SU-DHL-6 (cell line): ENCODE data around the gene ZNF382.

ENCODE experiments used
- H2AFZ ChIP-seq: fragments of 200-600 bp; sonication (generic); 2 replicates; pipeline ENCODE4 v1.6.1; 2014; ENCODE audit warnings: low read depth, mild to moderate bottlenecking, moderate library complexity, mixed read lengths, antibody characterized with exemption, low read length; ENCODE audit not compliant: severe bottlenecking
- H3F3A ChIP-seq: fragments of 200-600 bp; shearing (Covaris generic); 2 replicates; pipeline ENCODE4 v1.6.0; 2016; ENCODE audit warnings: antibody characterized with exemption, mild to moderate bottlenecking; ENCODE audit not compliant: insufficient read depth
- H3K27ac ChIP-seq: fragments of 200-600 bp; sonication (generic); 2 replicates; pipeline ENCODE4 v1.5.1; 2016; ENCODE audit warnings: low read depth, mild to moderate bottlenecking, low read length, moderate library complexity, mixed read lengths
- H3K27me3 ChIP-seq: fragments of 200-600 bp; sonication (generic), shearing (Covaris generic); 2 replicates; pipeline ENCODE4 v1.6.0; 2014; ENCODE audit warnings: mild to moderate bottlenecking, low read length
- H3K36me3 ChIP-seq: fragments of 200-600 bp; sonication (generic); 2 replicates; pipeline ENCODE4 v1.6.1; 2014; ENCODE audit warnings: mild to moderate bottlenecking, low read length, mixed read lengths
- H3K4me2 ChIP-seq: fragments of 300-600, 200-600 bp; shearing (Covaris generic), sonication (generic); 2 replicates; pipeline ENCODE4 v1.6.0; 2014; ENCODE audit warnings: low read length, low read depth, mild to moderate bottlenecking; ENCODE audit not compliant: poor library complexity, severe bottlenecking
- H3K4me3 ChIP-seq: fragments of 200-600 bp; sonication (generic); 2 replicates; pipeline ENCODE4 v1.5.1; 2014; ENCODE audit warnings: antibody characterized with exemption, low read length, mild to moderate bottlenecking, mixed read lengths; ENCODE audit not compliant: insufficient read depth, poor library complexity, severe bottlenecking
- H3K79me2 ChIP-seq: fragments of 200-600 bp; sonication (generic); 2 replicates; pipeline ENCODE4 v1.6.1; 2014; ENCODE audit warnings: mild to moderate bottlenecking, low read length, moderate library complexity; ENCODE audit not compliant: insufficient read depth
- H3K9ac ChIP-seq: fragments of 200-600 bp; sonication (generic); 2 replicates; pipeline ENCODE4 v1.7.0; 2014; ENCODE audit warnings: mild to moderate bottlenecking, low read length
- H3K9me2 ChIP-seq: fragments of 200-600 bp; sonication (generic); replicated peaks from 2 replicates; pipeline ENCODE4 v1.6.1; 2014; ENCODE audit warnings: low read length; ENCODE audit not compliant: insufficient read depth
- H3K9me3 ChIP-seq: fragments of 200-600 bp; sonication (generic); 2 replicates; pipeline ENCODE4 v1.6.1; 2014; ENCODE audit warnings: low read length, mixed read lengths; ENCODE audit not compliant: insufficient read depth
- H4K20me1 ChIP-seq: fragments of 200-600 bp; sonication (generic); 2 replicates; pipeline ENCODE4 v1.6.1; 2014; ENCODE audit warnings: low read depth, mild to moderate bottlenecking, antibody characterized with exemption, low read length, moderate library complexity, mixed read lengths
- CTCF ChIP-seq: fragments of 200-600 bp; sonication (generic); IDR thresholded peaks from one replicate; pipeline ENCODE4 v1.5.1; 2017; ENCODE audit warnings: antibody characterized with exemption, mild to moderate bottlenecking, low read length, moderate library complexity; ENCODE audit not compliant: insufficient read depth, poor library complexity, severe bottlenecking
- EZH2phosphoT487 ChIP-seq: fragments of 200-600 bp; sonication (generic), shearing (Covaris generic); conservative IDR thresholded peaks from 2 replicates; pipeline ENCODE4 v1.6.1; 2018; ENCODE audit warnings: mild to moderate bottlenecking, antibody characterized with exemption, low read length, moderate library complexity, mixed read lengths

The ZNF382 gene

GRCh38 chr19:36573020-36573894 lies 31.9 kb upstream of the ZNF382 start, which contains the start of gene ZNF529:
ZNF529 (minus strand) TSS chr19:36573292; CDS start chr19:36572346, 946 bp downstream.
- H3F3A ChIP-seq: no peaks in the 10 kb centered on the region
- peak within 1 kb of the TSS; percentile 59 for H3K4me3 ChIP-seq
- peak within 1 kb of the TSS; percentile 69 for H3K4me2 ChIP-seq
- H3K9me3 ChIP-seq: no peaks in the 10 kb centered on the region
- peaks cover 41% of the 10 kb centered on the region for H3K79me2 ChIP-seq
- H3K9me2 ChIP-seq: no peaks in the 10 kb centered on the region
- peak within 1 kb of the TSS; percentile 81 for H2AFZ ChIP-seq
- H3K36me3 ChIP-seq: peaks cover 6% of the 10 kb centered on the region; the same call in 1 of the 2 replicates
- no peak for TF ChIP-seq CTCF
- TF ChIP-seq EZH2phosphoT487: no peak
- H3K27me3 ChIP-seq: no peaks in the 10 kb centered on the region
- H3K9ac ChIP-seq: peak within 1 kb of the TSS; percentile 70
- H3K27ac ChIP-seq: peak within 1 kb of the TSS; percentile 16
- H4K20me1 ChIP-seq: no peaks in the 10 kb centered on the region

- peak overlapping the region; percentile 59 for H3K4me3 ChIP-seq
- no peaks in the 10 kb centered on the region for H3K9me2 ChIP-seq
- H3K36me3 ChIP-seq: peaks cover 8% of the 10 kb centered on the region; the same call in 1 of the 2 replicates
- peaks cover 41% of the 10 kb centered on the region for H3K79me2 ChIP-seq
- no peaks in the 10 kb centered on the region for H4K20me1 ChIP-seq
- no peaks in the 10 kb centered on the region for H3K9me3 ChIP-seq
- peak overlapping the region; percentile 16 for H3K27ac ChIP-seq
- no peak for TF ChIP-seq EZH2phosphoT487
- no peak for TF ChIP-seq CTCF
- no peaks in the 10 kb centered on the region for H3F3A ChIP-seq
- H3K9ac ChIP-seq: peak overlapping the region; percentile 70
- peak overlapping the region; percentile 69 for H3K4me2 ChIP-seq
- peak overlapping the region; percentile 58 for H2AFZ ChIP-seq
- no peaks in the 10 kb centered on the region for H3K27me3 ChIP-seq
Measured at GRCh38 chr19:36573895-36574720, 31.0 kb upstream of the ZNF382 start.

GRCh38 chr19:36574741-36575140 lies 30.4 kb upstream of the ZNF382 start:
- no peak for TF ChIP-seq CTCF
- TF ChIP-seq EZH2phosphoT487: no peak
- no peaks in the 10 kb centered on the region for H3F3A ChIP-seq
- H3K4me2 ChIP-seq: peak overlapping the region; percentile 69
- H3K27me3 ChIP-seq: no peaks in the 10 kb centered on the region
- H3K36me3 ChIP-seq: peaks cover 14% of the 10 kb centered on the region; the same call in 1 of the 2 replicates
- H2AFZ ChIP-seq: no peak overlapping the region
- H3K79me2 ChIP-seq: peaks cover 41% of the 10 kb centered on the region
- no peaks in the 10 kb centered on the region for H4K20me1 ChIP-seq
- no peaks in the 10 kb centered on the region for H3K9me3 ChIP-seq
- H3K4me3 ChIP-seq: peak overlapping the region; percentile 59
- H3K9ac ChIP-seq: peak overlapping the region; percentile 70; the same call in 1 of the 2 replicates
- H3K9me2 ChIP-seq: no peaks in the 10 kb centered on the region
- H3K27ac ChIP-seq: no peak overlapping the region
